Measurements from ENCODE around the gene C14orf180.

The C14orf180 gene

DNA sequence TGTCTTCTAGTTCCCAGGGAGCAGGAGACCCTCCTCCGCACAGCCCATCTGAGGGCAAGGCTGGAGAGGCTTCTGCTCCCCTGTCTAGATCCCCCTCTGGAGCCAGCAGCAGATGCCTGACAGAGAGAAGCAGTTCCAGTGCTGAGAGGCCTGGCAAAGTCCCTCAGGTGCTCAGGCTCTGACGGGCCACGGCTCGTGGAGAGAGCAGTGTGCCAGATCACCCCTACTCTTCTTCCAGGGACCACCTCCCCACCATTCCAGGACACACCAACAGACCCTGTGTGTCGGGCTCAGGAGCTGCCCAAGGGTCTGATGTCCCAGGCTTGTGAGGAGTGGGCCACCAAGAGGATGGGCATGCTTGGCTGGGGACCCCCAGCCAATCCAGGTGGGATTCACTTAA is 22.5 kb upstream of the C14orf180 start:
- H3K27me3 ChIP-seq (ENCODE audit: control insufficient read depth, insufficient read depth, low read length): no peaks in the 10 kb centered on the region
- H3K4me3 ChIP-seq (ENCODE audit: low read depth, low read length): no peak overlapping the region
- no peaks in the 10 kb centered on the region for H3K9me3 ChIP-seq (ENCODE audit: control insufficient read depth, insufficient read depth, low read length)
- H3K9ac ChIP-seq (ENCODE audit: low read depth, low read length): no peak overlapping the region
- no peaks in the 10 kb centered on the region for H3K4me1 ChIP-seq (ENCODE audit: control insufficient read depth, insufficient read depth, low read length)
- H3K27ac ChIP-seq (ENCODE audit: low read depth, low read length): no peak overlapping the region
- H3K36me3 ChIP-seq (ENCODE audit: control insufficient read depth, insufficient read depth, low read length): no peaks in the 10 kb centered on the region

DNA sequence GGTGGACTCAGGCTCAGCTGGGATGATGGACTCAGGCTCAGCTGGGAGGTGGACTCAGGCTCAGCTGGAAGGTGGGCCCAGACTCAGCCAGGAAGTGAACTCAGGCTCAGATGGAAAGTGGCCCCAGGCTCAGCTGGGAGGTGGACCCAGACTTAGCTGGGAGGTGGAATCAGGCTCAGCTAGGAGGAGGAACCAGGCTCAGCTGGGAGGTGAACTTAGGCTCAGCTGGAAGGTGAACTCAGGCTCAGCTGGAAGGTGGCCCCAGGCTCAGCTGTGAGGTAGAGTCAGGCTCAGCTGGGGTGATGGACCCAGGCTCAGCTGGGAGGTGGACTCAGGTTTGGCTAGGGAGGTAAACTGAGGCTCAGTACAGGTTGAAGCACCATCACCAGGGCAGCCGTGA is 21.8 kb upstream of the C14orf180 start:
- Histone ChIP-seq H3K9me3 (ENCODE audit: control insufficient read depth, insufficient read depth, low read length) (no peaks in the 10 kb centered on the region), H3K36me3 (ENCODE audit: control insufficient read depth, insufficient read depth, low read length) (no peaks in the 10 kb centered on the region), H3K27ac (ENCODE audit: low read depth, low read length) (no peak overlapping the region), H3K9ac (ENCODE audit: low read depth, low read length) (no peak overlapping the region), H3K4me3 (ENCODE audit: low read depth, low read length) (no peak overlapping the region), H3K27me3 (ENCODE audit: control insufficient read depth, insufficient read depth, low read length) (no peaks in the 10 kb centered on the region), H3K4me1 (ENCODE audit: control insufficient read depth, insufficient read depth, low read length) (no peaks in the 10 kb centered on the region)

DNA sequence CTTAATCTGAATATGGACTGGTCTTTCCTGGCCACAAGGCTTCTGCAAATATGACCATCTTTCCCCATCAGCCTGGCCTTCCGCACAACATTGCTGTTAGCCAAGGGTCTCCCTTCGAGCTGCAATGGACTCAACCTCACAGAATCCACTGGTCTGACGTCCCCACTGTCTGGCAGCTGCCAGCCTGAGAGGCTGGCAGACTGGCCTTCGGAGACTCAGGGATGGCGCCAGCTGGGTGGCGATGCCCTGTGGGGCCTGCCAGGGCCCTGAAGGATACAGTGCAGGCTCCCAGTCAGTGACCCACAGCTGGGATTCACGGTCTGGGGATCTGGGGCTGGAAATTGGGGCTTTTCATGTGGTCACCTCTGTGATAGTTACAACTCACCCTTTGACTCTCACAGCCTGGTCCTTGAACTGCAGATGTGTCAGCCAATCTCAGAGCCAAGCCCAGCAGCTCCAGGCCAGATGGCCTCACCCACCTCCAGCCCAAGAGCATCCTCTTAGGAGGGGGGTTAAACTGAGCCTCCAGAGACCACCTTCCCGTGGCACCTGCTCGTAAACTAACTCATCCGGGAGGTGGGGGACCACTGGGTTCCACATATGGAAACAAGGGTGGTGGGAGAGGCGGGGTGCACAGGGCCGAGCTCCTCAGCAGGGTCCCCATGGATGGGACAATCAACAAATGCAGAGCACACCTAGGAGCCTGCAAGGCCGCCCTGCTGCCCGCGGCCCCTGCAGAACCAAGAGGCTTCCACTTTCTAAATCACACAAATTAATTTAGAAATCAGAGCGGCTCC is 21.1 kb upstream of the C14orf180 start:
- Histone ChIP-seq H3K4me1 (ENCODE audit: control insufficient read depth, insufficient read depth, low read length) (0 out of 2 replicates have a peak, but pooled peaks cover under 1% of the 10 kb centered on the region), H3K9ac (ENCODE audit: low read depth, low read length) (no peak overlapping the region), H3K36me3 (ENCODE audit: control insufficient read depth, insufficient read depth, low read length) (no peaks in the 10 kb centered on the region), H3K9me3 (ENCODE audit: control insufficient read depth, insufficient read depth, low read length) (no peaks in the 10 kb centered on the region), H3K27ac (ENCODE audit: low read depth, low read length) (no peak overlapping the region), H3K27me3 (ENCODE audit: control insufficient read depth, insufficient read depth, low read length) (no peaks in the 10 kb centered on the region), H3K4me3 (ENCODE audit: low read depth, low read length) (no peak overlapping the region)

DNA sequence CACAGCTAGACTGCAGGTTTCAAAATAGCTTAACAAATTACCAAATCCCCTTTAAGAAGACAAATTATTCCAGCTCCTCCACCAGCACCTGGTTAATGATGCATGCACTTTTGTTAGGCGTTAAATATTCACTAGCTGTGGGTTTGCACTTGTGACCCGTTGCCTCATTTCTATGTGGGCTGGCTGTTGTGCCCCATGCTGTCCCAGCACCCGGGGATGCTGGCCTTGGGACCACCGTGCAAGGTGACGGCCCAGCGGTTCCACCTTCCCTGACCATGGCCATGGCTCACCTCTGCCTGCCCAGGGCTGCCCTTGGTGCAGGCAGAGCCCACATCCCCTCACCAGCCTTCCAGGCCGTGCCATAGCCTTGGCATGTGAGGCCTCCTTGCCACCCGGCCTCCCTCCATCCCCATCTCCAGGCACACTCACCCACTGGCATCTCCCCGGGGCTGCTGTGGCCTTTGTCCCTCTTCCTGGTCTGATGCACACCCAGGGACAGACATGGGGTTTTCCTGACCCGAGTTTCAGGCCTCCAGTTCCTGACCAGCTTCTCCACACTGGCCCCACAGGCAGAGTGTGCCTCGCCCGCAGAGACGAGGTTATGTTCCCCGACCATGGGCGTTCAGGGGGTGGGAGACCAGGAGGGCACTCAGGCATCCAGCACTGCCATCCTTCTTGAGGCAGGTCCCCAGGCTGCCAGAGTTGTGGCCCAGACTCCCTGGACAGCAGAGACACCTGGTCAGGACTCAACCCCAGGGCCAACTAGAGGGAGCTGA is 20.3 kb upstream of the C14orf180 start:
- no peak overlapping the region for H3K27ac ChIP-seq (ENCODE audit: low read depth, low read length)
- peaks cover 6% of the 10 kb centered on the region; the same call in 1 of the 2 replicates for H3K4me1 ChIP-seq (ENCODE audit: control insufficient read depth, insufficient read depth, low read length)
- H3K9ac ChIP-seq (ENCODE audit: low read depth, low read length): no peak overlapping the region
- no peaks in the 10 kb centered on the region for H3K9me3 ChIP-seq (ENCODE audit: control insufficient read depth, insufficient read depth, low read length)
- no peaks in the 10 kb centered on the region for H3K27me3 ChIP-seq (ENCODE audit: control insufficient read depth, insufficient read depth, low read length)
- H3K36me3 ChIP-seq (ENCODE audit: control insufficient read depth, insufficient read depth, low read length): no peaks in the 10 kb centered on the region
- H3K4me3 ChIP-seq (ENCODE audit: low read depth, low read length): no peak overlapping the region

DNA sequence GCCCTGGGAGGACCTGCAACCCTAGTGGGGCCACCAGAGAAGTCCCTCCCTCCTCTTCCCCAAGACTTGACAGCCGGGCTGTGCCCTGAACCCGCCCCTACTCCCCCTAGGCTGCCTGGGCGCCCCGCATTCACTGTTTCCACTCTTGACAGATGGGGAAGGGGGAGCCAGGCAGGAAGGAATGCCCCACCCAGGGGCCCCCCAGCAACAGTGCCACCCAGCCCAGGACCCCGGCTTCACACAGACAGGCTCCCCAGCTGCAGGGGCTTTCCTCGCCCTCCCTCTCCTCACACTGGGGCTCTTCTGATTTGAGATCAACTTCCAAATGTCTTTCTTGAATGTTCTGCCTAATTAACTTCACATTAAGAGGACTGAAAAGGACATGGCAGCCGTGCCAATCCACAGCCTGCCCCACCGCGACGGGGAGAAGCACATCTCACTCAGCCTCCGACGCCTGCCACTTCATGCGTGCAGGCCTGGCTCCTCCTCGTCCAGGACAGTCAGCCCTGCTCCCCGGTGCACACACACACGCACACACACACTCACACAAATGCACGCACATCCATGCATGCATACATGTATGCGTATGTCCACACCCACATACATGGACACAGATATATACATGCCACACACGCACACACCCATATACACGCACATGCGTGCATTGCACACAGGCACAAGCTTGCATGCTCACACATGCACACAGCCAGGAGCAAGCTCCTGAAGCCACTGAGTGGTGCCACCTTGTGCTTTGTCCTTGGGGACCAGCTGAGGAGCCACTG is 19.6 kb upstream of the C14orf180 start:
- Histone ChIP-seq H3K27me3 (ENCODE audit: control insufficient read depth, insufficient read depth, low read length) (no peaks in the 10 kb centered on the region), H3K27ac (ENCODE audit: low read depth, low read length) (no peak overlapping the region), H3K36me3 (ENCODE audit: control insufficient read depth, insufficient read depth, low read length) (no peaks in the 10 kb centered on the region), H3K4me1 (ENCODE audit: control insufficient read depth, insufficient read depth, low read length) (peaks cover 6% of the 10 kb centered on the region; the same call in 1 of the 2 replicates), H3K9ac (ENCODE audit: low read depth, low read length) (no peak overlapping the region), H3K9me3 (ENCODE audit: control insufficient read depth, insufficient read depth, low read length) (no peaks in the 10 kb centered on the region), H3K4me3 (ENCODE audit: low read depth, low read length) (no peak overlapping the region)

DNA sequence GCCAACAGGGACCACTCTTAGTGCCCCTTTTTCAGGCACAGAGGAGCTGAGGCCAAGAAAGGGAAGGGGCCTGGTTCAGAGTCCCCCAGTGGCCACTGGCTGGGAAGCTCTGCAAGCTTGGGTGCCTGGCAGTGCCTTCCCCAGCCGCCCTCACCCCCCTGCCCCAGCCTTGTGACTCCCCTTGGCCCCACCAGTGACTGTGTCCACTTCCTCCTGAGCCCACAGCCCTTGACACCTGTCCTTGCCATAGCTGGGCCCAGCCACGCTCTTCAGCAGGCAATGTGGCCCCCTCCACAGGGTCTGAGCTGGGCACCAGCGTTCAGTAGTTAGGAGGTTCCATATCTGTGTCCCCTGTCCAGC is 19.0 kb upstream of the C14orf180 start:
- no peaks in the 10 kb centered on the region for H3K36me3 ChIP-seq (ENCODE audit: control insufficient read depth, insufficient read depth, low read length)
- H3K27ac ChIP-seq (ENCODE audit: low read depth, low read length): no peak overlapping the region
- no peak overlapping the region for H3K9ac ChIP-seq (ENCODE audit: low read depth, low read length)
- no peaks in the 10 kb centered on the region for H3K27me3 ChIP-seq (ENCODE audit: control insufficient read depth, insufficient read depth, low read length)
- no peaks in the 10 kb centered on the region for H3K9me3 ChIP-seq (ENCODE audit: control insufficient read depth, insufficient read depth, low read length)
- H3K4me1 ChIP-seq (ENCODE audit: control insufficient read depth, insufficient read depth, low read length): peaks cover 6% of the 10 kb centered on the region; the same call in 1 of the 2 replicates
- no peak overlapping the region for H3K4me3 ChIP-seq (ENCODE audit: low read depth, low read length)

DNA sequence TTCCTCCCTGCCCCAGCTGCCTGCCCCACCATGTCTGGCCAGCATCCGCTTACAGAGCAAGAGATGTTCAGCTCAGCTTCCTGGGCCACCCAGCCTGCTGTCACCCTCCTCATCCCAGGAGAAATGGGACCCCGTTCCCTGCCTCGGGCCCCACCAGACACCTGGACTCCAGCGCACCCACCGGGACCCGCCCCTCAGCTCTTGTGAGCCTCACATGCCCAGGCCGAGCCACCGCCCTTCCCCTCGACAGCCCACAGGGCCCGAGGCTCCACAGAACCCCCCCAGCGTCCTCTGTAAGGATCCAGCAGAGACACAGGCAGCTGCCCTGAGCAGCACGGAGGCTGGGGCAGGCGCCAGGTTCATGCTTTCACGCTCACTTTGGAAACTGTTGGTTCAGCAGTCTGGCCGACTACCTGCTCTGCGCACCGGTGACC is 18.4 kb upstream of the C14orf180 start:
- Histone ChIP-seq H3K36me3 (ENCODE audit: control insufficient read depth, insufficient read depth, low read length) (no peaks in the 10 kb centered on the region), H3K27me3 (ENCODE audit: control insufficient read depth, insufficient read depth, low read length) (no peaks in the 10 kb centered on the region), H3K9me3 (ENCODE audit: control insufficient read depth, insufficient read depth, low read length) (no peaks in the 10 kb centered on the region), H3K9ac (ENCODE audit: low read depth, low read length) (no peak overlapping the region), H3K4me3 (ENCODE audit: low read depth, low read length) (no peak overlapping the region), H3K27ac (ENCODE audit: low read depth, low read length) (no peak overlapping the region), H3K4me1 (ENCODE audit: control insufficient read depth, insufficient read depth, low read length) (peaks cover 6% of the 10 kb centered on the region; the same call in 1 of the 2 replicates)

DNA sequence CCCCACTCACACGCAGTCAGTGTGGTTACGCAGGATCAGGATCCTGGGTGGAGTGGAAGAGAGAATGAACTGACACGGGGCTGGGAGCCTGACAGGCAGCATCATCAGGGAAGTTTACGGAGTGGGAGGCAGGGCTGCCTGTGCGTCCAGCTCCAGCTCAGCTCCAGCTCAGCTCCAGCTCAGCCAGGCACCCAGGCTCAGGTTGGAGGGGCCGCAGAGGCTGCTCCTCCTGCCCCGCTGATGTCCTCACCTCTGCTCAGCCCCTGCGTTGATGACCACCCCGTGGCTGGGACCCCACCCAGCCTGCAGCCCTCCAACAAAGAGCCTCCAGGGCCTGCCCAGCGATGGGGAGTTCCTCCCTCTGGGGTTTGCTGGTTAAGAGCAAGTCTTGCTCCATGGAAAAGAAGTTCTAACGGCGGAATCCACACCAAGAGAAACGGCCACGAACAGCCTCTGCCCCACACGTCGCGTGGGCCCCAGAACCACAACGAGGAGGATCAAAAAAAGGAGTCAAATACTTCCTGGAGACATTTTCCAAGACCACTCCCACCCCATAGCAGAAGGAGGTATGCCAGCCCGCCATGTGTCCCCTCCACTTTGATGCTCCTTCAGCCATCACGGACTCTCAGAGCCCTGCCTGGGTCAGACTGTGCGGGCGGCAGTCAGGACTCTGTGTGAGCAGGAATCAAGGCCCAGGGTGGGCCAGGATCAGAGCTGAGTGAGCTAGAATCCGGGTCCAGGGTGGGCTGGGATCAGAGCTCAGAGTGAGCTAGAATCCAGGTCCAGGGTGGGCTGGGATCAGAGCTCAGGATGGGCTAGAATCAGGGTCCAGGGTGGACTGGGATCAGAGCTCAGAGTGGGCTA is 17.7 kb upstream of the C14orf180 start:
- Histone ChIP-seq H3K4me3 (ENCODE audit: low read depth, low read length) (no peak overlapping the region), H3K4me1 (ENCODE audit: control insufficient read depth, insufficient read depth, low read length) (peaks cover 6% of the 10 kb centered on the region; the same call in 1 of the 2 replicates), H3K9me3 (ENCODE audit: control insufficient read depth, insufficient read depth, low read length) (no peaks in the 10 kb centered on the region), H3K27me3 (ENCODE audit: control insufficient read depth, insufficient read depth, low read length) (no peaks in the 10 kb centered on the region), H3K9ac (ENCODE audit: low read depth, low read length) (no peak overlapping the region), H3K36me3 (ENCODE audit: control insufficient read depth, insufficient read depth, low read length) (no peaks in the 10 kb centered on the region), H3K27ac (ENCODE audit: low read depth, low read length) (no peak overlapping the region)

DNA sequence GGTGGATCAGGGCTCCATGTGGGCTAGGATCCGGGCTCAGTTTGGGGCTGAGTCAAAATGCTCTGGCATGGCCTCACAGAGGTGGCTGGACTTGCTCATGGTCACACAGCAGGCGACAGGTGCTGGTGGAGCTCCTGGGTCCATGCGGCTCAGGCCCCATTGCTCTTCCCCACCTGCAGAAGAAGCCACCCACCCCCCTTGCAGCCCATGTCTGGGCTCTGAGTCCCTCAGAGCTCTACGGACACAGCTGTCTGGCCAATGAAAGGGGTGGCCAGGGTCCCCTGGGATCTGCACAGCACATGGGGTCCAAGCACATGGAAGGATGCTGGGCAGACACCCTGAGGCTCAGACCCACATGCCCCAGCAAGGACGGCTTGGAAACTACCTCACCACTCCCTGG is 17.0 kb upstream of the C14orf180 start:
- Histone ChIP-seq H3K27ac (ENCODE audit: low read depth, low read length) (no peak overlapping the region), H3K4me1 (ENCODE audit: control insufficient read depth, insufficient read depth, low read length) (peaks cover 6% of the 10 kb centered on the region; the same call in 1 of the 2 replicates), H3K9me3 (ENCODE audit: control insufficient read depth, insufficient read depth, low read length) (no peaks in the 10 kb centered on the region), H3K36me3 (ENCODE audit: control insufficient read depth, insufficient read depth, low read length) (no peaks in the 10 kb centered on the region), H3K27me3 (ENCODE audit: control insufficient read depth, insufficient read depth, low read length) (no peaks in the 10 kb centered on the region), H3K9ac (ENCODE audit: low read depth, low read length) (no peak overlapping the region), H3K4me3 (ENCODE audit: low read depth, low read length) (no peak overlapping the region)

DNA sequence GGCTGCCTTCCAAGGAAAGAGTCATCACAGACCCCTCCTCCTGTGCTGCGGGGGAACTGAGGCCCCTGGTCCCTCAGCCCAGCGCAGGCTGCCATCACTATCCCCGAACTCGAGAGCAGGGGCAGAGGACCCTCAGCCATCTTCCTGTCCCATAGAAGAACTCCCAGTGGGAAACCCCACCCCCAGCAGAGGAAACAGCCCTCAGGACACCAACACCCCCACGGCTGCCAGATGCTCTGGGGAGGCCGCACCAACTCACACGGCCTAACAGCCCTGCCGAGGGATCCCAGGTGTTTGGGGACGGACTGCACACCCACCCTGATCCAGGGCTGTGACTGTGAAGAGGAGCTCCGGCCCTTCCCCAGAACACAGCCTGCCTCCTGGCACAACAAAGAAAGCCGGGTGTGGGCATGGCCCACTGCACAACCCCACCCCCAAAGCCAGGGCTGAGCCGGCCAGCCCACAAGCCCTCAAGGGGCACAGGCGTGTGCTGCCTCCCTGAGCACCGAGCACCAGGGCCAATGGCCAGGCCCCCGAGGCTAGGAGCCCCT is 16.3 kb upstream of the C14orf180 start:
- H3K27ac ChIP-seq (ENCODE audit: low read depth, low read length): no peak overlapping the region
- H3K27me3 ChIP-seq (ENCODE audit: control insufficient read depth, insufficient read depth, low read length): no peaks in the 10 kb centered on the region
- H3K4me3 ChIP-seq (ENCODE audit: low read depth, low read length): no peak overlapping the region

More for the DNA sequence above, 16.3 kb upstream of the C14orf180 start:
- Histone ChIP-seq H3K36me3 (ENCODE audit: control insufficient read depth, insufficient read depth, low read length) (no peaks in the 10 kb centered on the region), H3K9ac (ENCODE audit: low read depth, low read length) (no peak overlapping the region), H3K4me1 (ENCODE audit: control insufficient read depth, insufficient read depth, low read length) (peaks cover 6% of the 10 kb centered on the region; the same call in 1 of the 2 replicates), H3K9me3 (ENCODE audit: control insufficient read depth, insufficient read depth, low read length) (no peaks in the 10 kb centered on the region)

Measured in HUES48 (cell line).